Astrocyte (in vitro differentiated cells and primary cell): ENCODE data around the gene KIAA1671.

Source experiments
- CTCF ChIP-seq: IDR thresholded peaks from 2 replicates; pipeline ENCODE4 v1.5.1; 2011; ENCODE audit warnings: low read depth, mild to moderate bottlenecking, inconsistent platforms, low read length, moderate library complexity; ENCODE audit not compliant: insufficient read depth
- EZH2 ChIP-seq: IDR thresholded peaks from 2 replicates; pipeline ENCODE4 v1.6.1; 2012; ENCODE audit warnings: mild to moderate bottlenecking, low read length, inconsistent platforms; ENCODE audit not compliant: insufficient read depth

GRCh38 chr22:25223269-25223850 lies 270.8 kb downstream of the KIAA1671 start:
- TF ChIP-seq CTCF (no peak), EZH2 (no peak)
